HepG2 (cell line): ENCODE measurements around the gene OGFOD3. TPM values are rescaled to one million over a fixed set of nuclear protein-coding genes. Genes with fewer than 3 reads are reported as not detected.

Source experiments
- AGO1 ChIP-seq: fragments of 200-400 bp; formaldehyde crosslinking; IDR thresholded peaks from 2 replicates; pipeline ENCODE4 v1.6.1; 2017; ENCODE audit warnings: mild to moderate bottlenecking, low read depth, low read length, moderate library complexity; ENCODE audit not compliant: poor library complexity, severe bottlenecking
- HNF1A ChIP-seq, 2 experiments: sonication (generic) in 1 of 2; formaldehyde crosslinking in 1 of 2; IDR thresholded peaks; 2 replicates each; pipeline versions ENCODE4 v1.4.0 to v1.6.1; 2016 to 2020; ENCODE audit warnings: borderline replicate concordance in 1 of 2, low read depth in 1 of 2, mild to moderate bottlenecking in 1 of 2, missing genetic modification reagents in 1 of 2
- MLX ChIP-seq: IDR thresholded peaks from 2 replicates; pipeline ENCODE4 v1.6.1; 2016
- NFIB ChIP-seq: sonication (generic); formaldehyde crosslinking; IDR thresholded peaks from 2 replicates; pipeline ENCODE4 v1.9.0; 2021; ENCODE audit warnings: missing genetic modification reagents, mild to moderate bottlenecking, borderline replicate concordance
- THYN1 ChIP-seq: sonication (generic); formaldehyde crosslinking; IDR thresholded peaks from 2 replicates; pipeline ENCODE4 v1.8.1; 2023; ENCODE audit warnings: low read depth, mild to moderate bottlenecking, moderate library complexity, missing genetic modification reagents, borderline replicate concordance
- YY1 ChIP-seq: IDR thresholded peaks from 2 replicates; pipeline ENCODE4 v1.6.1; 2011; ENCODE audit warnings: low read length, low read depth, moderate library complexity, mild to moderate bottlenecking; ENCODE audit not compliant: insufficient read depth, insufficient replicate concordance
- ZBTB3 ChIP-seq: sonication (generic); formaldehyde crosslinking; IDR thresholded peaks from 2 replicates; pipeline ENCODE4 v1.4.0; 2020; ENCODE audit warnings: low read depth, mild to moderate bottlenecking, moderate library complexity, missing genetic modification reagents, borderline replicate concordance
- ZNF382 ChIP-seq: sonication (generic); formaldehyde crosslinking; IDR thresholded peaks from 2 replicates; pipeline ENCODE4 v1.5.0; 2020; ENCODE audit warnings: missing genetic modification reagents, mild to moderate bottlenecking, borderline replicate concordance
- ZNF441 ChIP-seq: sonication (generic); formaldehyde crosslinking; IDR thresholded peaks from 2 replicates; pipeline ENCODE4 v1.7.0; 2021; ENCODE audit warnings: missing genetic modification reagents, borderline replicate concordance
- ZNF510 ChIP-seq: sonication (generic); formaldehyde crosslinking; IDR thresholded peaks from 2 replicates; pipeline ENCODE4 v1.4.0; 2020; ENCODE audit warnings: low read depth, mild to moderate bottlenecking, missing genetic modification reagents
- ZNF781 ChIP-seq: sonication (generic); formaldehyde crosslinking; IDR thresholded peaks from 2 replicates; pipeline ENCODE4 v1.5.1; 2020; ENCODE audit warnings: borderline replicate concordance, mild to moderate bottlenecking, missing genetic modification reagents; ENCODE audit errors: not compliant biosample characterization
- ZNF878 ChIP-seq: sonication (generic); formaldehyde crosslinking; IDR thresholded peaks from 2 replicates; pipeline ENCODE4 v1.8.1; 2023; ENCODE audit warnings: mild to moderate bottlenecking, missing genetic modification reagents, moderate library complexity
- polyA plus RNA-seq, 8 experiments: library from polyadenylated mRNA; depleted of rRNA in 3 of 8; stranded (reverse) in 7 of 8; unstranded in 1 of 8; fragments of >200 nt; fragmentation: Illumina TruSeq in 4 of 8; extraction: Trizol in 4 of 8; gene quantifications; 2 replicates each; pipeline versions ENCODE4 v1.2.1 to v1.2.3, GENCODE V29; 2011 to 2016; ENCODE audit warnings: low read depth in 4 of 8, missing spikeins in 1 of 8, mixed read lengths in 1 of 8; ENCODE audit not compliant: insufficient read depth in 1 of 8
- total RNA-seq, 5 experiments: library from RNA; depleted of rRNA; stranded (reverse); fragments of >200 nt; fragmentation: Illumina TruSeq; extraction: Trizol; gene quantifications; 2 replicates each; pipeline ENCODE4 v1.2.3, GENCODE V29; 2016; ENCODE audit warnings: low read depth in 1 of 5
- TF ChIP-seq, protein P1 (sequence below): sonication (generic); formaldehyde crosslinking; IDR thresholded peaks from 2 replicates; pipeline ENCODE4 v1.5.1; 2020; ENCODE audit warnings: mild to moderate bottlenecking, missing genetic modification reagents, moderate library complexity
- TF ChIP-seq, protein P2 (sequence below): sonication (generic); formaldehyde crosslinking; IDR thresholded peaks from 2 replicates; pipeline ENCODE4 v1.4.0; 2020; ENCODE audit warnings: missing genetic modification reagents, borderline replicate concordance

The OGFOD3 gene
- total and polyA plus RNA-seq, 2 of the 13 experiments (the other 11 are each of a cell fraction or from before 2014, with no cell fraction given), result 40.0 to 42.1 TPM

DNA sequence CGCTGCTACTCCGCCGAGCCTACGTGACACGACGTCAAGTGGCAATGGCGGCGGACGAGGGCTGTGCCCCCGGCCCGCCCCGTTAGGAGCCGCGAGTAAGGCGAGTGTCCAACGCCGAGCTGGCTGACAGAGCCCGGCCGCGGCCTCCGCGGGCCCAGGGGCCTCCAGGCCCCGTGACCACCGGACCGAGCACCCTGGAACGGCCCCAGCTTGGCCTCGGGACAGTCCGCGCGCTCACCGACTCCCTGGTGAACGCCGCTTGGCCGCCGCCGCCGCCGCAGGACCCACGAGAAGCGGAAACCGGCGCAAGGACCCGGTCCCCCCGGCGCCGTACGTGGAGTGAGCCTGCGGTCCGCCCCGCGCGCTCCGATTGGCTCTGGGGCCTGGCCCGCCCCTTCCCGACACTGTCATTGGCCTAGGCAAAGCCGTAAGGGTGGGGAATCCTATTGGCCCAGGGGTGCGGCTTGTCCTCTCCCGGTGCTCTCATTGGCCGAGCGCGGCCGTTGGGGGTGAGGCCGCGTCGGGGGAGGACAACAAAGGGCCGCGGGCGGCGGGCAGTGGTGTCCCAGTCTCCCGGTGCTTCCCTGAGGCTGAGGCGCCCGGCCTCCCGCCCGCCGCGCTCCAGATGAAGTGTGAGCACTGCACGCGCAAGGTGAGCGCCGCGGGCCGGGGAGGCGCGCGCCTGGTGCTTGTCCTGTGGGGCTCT, 39.9 kb upstream of the OGFOD3 start, which contains the start of gene NARF (continued):
- no peak for TF ChIP-seq HNF1A (IDR thresholded peaks at IDR 0.05; ENCODE audit: low read depth)
- TF ChIP-seq HNF1A (CRISPR knock-in tag; IDR thresholded peaks at IDR 0.05; ENCODE audit: borderline replicate concordance), result peak; percentile 89
- no peak for TF ChIP-seq ZNF382 (CRISPR knock-in tag)
- TF ChIP-seq ZNF441 (CRISPR knock-in tag), result peak; percentile 85; the same call in 1 of the 2 replicates
- peak; percentile 48; the same call in 1 of the 2 replicates for TF ChIP-seq ZNF878 (CRISPR knock-in tag)
- peak; percentile 99 for TF ChIP-seq YY1
- no peak for TF ChIP-seq AGO1
- TF ChIP-seq ZNF510 (CRISPR knock-in tag), result peak; percentile 98
- TF ChIP-seq, protein P1, sequence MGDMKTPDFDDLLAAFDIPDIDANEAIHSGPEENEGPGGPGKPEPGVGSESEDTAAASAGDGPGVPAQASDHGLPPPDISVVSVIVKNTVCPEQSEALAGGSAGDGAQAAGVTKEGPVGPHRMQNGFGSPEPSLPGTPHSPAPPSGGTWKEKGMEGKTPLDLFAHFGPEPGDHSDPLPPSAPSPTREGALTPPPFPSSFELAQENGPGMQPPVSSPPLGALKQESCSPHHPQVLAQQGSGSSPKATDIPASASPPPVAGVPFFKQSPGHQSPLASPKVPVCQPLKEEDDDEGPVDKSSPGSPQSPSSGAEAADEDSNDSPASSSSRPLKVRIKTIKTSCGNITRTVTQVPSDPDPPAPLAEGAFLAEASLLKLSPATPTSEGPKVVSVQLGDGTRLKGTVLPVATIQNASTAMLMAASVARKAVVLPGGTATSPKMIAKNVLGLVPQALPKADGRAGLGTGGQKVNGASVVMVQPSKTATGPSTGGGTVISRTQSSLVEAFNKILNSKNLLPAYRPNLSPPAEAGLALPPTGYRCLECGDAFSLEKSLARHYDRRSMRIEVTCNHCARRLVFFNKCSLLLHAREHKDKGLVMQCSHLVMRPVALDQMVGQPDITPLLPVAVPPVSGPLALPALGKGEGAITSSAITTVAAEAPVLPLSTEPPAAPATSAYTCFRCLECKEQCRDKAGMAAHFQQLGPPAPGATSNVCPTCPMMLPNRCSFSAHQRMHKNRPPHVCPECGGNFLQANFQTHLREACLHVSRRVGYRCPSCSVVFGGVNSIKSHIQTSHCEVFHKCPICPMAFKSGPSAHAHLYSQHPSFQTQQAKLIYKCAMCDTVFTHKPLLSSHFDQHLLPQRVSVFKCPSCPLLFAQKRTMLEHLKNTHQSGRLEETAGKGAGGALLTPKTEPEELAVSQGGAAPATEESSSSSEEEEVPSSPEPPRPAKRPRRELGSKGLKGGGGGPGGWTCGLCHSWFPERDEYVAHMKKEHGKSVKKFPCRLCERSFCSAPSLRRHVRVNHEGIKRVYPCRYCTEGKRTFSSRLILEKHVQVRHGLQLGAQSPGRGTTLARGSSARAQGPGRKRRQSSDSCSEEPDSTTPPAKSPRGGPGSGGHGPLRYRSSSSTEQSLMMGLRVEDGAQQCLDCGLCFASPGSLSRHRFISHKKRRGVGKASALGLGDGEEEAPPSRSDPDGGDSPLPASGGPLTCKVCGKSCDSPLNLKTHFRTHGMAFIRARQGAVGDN (CRISPR knock-in tag), result peak; percentile 90
- peak; percentile 76; the same call in 1 of the 2 replicates for TF ChIP-seq THYN1
- TF ChIP-seq, protein P2, sequence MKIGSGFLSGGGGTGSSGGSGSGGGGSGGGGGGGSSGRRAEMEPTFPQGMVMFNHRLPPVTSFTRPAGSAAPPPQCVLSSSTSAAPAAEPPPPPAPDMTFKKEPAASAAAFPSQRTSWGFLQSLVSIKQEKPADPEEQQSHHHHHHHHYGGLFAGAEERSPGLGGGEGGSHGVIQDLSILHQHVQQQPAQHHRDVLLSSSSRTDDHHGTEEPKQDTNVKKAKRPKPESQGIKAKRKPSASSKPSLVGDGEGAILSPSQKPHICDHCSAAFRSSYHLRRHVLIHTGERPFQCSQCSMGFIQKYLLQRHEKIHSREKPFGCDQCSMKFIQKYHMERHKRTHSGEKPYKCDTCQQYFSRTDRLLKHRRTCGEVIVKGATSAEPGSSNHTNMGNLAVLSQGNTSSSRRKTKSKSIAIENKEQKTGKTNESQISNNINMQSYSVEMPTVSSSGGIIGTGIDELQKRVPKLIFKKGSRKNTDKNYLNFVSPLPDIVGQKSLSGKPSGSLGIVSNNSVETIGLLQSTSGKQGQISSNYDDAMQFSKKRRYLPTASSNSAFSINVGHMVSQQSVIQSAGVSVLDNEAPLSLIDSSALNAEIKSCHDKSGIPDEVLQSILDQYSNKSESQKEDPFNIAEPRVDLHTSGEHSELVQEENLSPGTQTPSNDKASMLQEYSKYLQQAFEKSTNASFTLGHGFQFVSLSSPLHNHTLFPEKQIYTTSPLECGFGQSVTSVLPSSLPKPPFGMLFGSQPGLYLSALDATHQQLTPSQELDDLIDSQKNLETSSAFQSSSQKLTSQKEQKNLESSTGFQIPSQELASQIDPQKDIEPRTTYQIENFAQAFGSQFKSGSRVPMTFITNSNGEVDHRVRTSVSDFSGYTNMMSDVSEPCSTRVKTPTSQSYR (CRISPR knock-in tag), result peak; percentile 31; the same call in 1 of the 2 replicates
- TF ChIP-seq ZNF781, result no peak
- peak; percentile 66; the same call in 1 of the 2 replicates for TF ChIP-seq MLX
- TF ChIP-seq NFIB (CRISPR knock-in tag), result no peak
- TF ChIP-seq ZBTB3, result peak; percentile 96
